GM21723 (cell line): ENCODE results near the gene VMAC.

Experiments
- ATAC-seq: cut with Tn5 transposase; IDR thresholded peaks from one replicate; pipeline ENCODE4 v1.9.1; 2021; ENCODE audit warnings: mild to moderate bottlenecking, moderate library complexity; ENCODE audit not compliant: unreplicated experiment

VMAC gene

GRCh38 chr19:5927441-5927821, 22.8 kb downstream of the VMAC start:
- ATAC-seq: no peak

GRCh38 chr19:5929179-5929578, 24.5 kb downstream of the VMAC start:
- ATAC-seq: no peak

- ATAC-seq: no peak
These were observed 25.0 kb downstream of the VMAC start for GRCh38 chr19:5929625-5930024.

- no peak for ATAC-seq
These were observed 26.6 kb downstream of the VMAC start for GRCh38 chr19:5931251-5931650.

GRCh38 chr19:5932146-5932545, 27.5 kb downstream of the VMAC start:
- ATAC-seq: no peak

GRCh38 chr19:5932609-5933262, 28.1 kb downstream of the VMAC start:
- ATAC-seq: no peak

- ATAC-seq: no peak
These were observed 28.9 kb downstream of the VMAC start for GRCh38 chr19:5933391-5934068.

GRCh38 chr19:5934069-5934401, 29.4 kb downstream of the VMAC start:
- no peak for ATAC-seq

GRCh38 chr19:5934774-5935472, 30.3 kb downstream of the VMAC start:
- no peak for ATAC-seq

- ATAC-seq: no peak
These were observed 31.0 kb downstream of the VMAC start for GRCh38 chr19:5935473-5936291.

- no peak for ATAC-seq
These were observed 31.6 kb downstream of the VMAC start for GRCh38 chr19:5936292-5936592.

GRCh38 chr19:5937550-5937949, 32.9 kb downstream of the VMAC start:
- ATAC-seq: no peak

GRCh38 chr19:5940260-5941208, 35.9 kb downstream of the VMAC start:
- no peak for ATAC-seq

- no peak for ATAC-seq
These were observed 37.0 kb downstream of the VMAC start for GRCh38 chr19:5941673-5942072.

GRCh38 chr19:5943045-5943444, 38.4 kb downstream of the VMAC start:
- no peak for ATAC-seq

GRCh38 chr19:5943623-5944022, 39.0 kb downstream of the VMAC start:
- ATAC-seq: no peak

- ATAC-seq: no peak
These were observed 42.8 kb downstream of the VMAC start for GRCh38 chr19:5947435-5947834.

- ATAC-seq: no peak
These were observed 44.3 kb downstream of the VMAC start for GRCh38 chr19:5948752-5949564.

GRCh38 chr19:5949792-5950305, 45.2 kb downstream of the VMAC start:
- no peak for ATAC-seq
